Measurements from ENCODE around the gene IGBP1. TPM values are rescaled to one million over a fixed set of nuclear protein-coding genes. Genes with fewer than 3 reads are reported as not detected.

Gene IGBP1
- total RNA-seq = 59.4 and 167 TPM in 2 replicates

DNA sequence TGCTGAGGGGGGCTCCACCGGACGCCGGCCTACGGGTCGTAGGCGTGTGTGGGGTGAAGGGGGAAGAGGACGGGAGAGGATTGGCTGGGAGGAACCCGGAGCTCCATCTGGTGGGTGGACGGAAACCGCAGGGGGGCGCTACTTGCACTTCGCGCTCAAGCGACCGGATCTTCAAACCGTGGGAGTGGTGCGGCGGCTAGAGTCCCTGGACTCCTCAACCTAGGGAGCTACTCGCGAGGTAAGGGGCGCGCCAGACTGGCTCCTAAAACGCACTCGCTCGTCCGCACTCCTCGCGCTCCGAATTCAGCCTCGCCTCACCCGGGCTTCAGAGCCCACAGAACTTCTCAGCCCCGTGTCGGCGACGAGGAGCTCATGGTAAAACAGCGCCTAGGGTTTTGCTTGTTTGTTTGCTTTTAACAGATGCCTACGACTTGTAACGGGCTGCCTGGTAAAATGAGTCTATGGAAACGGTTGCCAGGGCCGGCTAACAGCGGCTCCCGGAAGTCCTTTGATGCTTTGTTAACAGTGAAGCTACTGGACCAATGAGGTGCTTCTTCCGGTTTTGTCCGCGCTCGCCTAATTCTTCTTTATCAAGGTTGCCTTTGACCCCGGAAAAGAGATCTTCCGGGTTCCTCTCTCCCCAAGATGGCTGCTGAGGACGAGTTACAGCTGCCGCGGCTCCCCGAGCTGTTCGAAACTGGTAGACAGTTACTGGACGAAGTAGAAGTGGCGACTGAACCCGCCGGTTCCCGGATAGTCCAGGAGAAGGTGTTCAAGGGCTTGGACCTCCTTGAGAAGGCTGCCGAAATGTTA is at the start of gene IGBP1:
TSS of gene IGBP1 (plus strand) at position 145 of the 813 bp plus-strand sequence. CDS start at position 646, 501 bp downstream.

DNA sequence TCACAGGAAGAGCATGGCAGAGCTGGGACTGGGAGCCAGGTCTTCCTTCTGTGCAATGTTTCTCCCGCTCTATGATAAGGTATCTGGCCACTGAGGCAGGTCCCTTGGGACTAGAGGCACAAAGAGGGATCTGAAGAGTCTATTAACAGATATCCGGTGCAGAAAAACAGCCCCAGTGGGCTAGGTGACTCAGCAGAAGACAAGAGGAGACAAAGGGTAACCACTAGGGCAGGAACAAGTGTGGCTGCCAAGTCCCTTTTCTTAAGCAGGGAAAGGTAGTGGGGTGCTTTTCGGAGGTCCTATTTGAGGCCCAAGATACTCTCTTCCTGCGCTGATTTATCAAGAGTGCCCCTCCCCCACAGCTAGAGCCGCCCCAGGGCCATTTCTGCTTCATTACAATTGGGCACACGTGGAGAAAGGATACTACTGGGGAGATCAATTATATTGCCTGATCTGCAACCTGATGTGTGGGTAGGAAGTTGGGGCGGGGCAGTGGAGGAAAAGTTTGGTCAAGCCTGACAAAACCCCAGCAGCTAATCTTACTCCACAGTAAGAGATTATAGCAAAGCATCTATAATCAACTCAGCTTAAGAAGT is 43.8 kb downstream of the IGBP1 start, which contains the start of gene DGAT2L6:
TSS of gene DGAT2L6 (plus strand) at position 546 of the 596 bp plus-strand sequence. CDS start 100 bp downstream, outside the sequence.

Other genes with a start within 250 kb of the IGBP1 start
- not detected in 2 replicates for gene AWAT2, start 83.5 kb upstream of the IGBP1 start, total RNA-seq
- gene OTUD6A, start 71.0 kb upstream of the IGBP1 start, total RNA-seq = not detected in 2 replicates
- not detected in 2 replicates for gene DGAT2L6, start 44.0 kb downstream of the IGBP1 start, total RNA-seq
- not detected in 2 replicates for gene AWAT1, start 101.2 kb downstream of the IGBP1 start, total RNA-seq
- gene P2RY4, start 126.8 kb downstream of the IGBP1 start, total RNA-seq = under 0.01 and 0.43 TPM in 2 replicates
- gene ARR3, start 134.9 kb downstream of the IGBP1 start, total RNA-seq = not detected in 2 replicates
- not detected in 2 replicates for gene RAB41, start 148.7 kb downstream of the IGBP1 start, total RNA-seq
- gene PDZD11, start 156.5 kb downstream of the IGBP1 start, total RNA-seq = 47.9 and 66.2 TPM in 2 replicates
- gene KIF4A, start 156.7 kb downstream of the IGBP1 start, total RNA-seq = 2.7 and 4.1 TPM in 2 replicates